PC-3 (cell line): ENCODE data around the gene HNRNPA2B1.

Experiments
- EZH2 ChIP-seq: fragments of 300-600 bp; sonication (generic); IDR thresholded peaks from one replicate; pipeline ENCODE4 v1.6.1; 2017; ENCODE audit warnings: antibody characterized with exemption, mild to moderate bottlenecking, low read length; ENCODE audit not compliant: unreplicated experiment
- TF ChIP-seq, protein P1 (sequence below): fragments of 300-600 bp; sonication (generic); conservative IDR thresholded peaks from 2 replicates; pipeline ENCODE4 v1.5.1; 2017; ENCODE audit warnings: antibody characterized with exemption, low read depth, mild to moderate bottlenecking, low read length

DNA sequence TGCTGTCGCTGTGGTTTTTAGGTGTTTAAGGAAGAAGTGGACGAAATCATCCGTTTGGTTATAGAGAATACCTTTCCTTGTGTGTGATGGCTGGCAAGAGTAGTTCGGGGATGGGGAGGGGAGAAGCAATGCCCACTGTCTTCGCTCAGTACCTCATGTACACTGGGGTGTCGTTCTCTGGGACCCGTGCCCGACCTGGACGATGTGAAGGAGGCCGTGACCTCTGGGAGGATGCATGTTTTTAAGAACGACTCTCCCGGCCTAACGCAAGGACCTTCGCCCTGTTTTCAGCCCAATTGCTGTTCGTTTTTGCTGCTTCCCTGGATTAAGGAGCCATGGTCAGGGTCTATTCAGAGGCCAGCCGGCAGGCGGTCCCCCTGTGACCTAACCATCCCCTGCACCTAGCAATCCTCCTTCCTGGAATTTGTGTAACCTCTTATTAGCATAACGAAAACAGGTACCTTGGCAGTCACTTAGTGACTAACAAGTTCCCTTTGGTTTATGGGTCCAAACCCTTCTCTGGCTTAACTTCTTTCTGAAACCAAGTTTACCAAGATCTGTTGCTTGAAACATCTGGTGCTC, 47.2 kb downstream of the HNRNPA2B1 start:
- TF ChIP-seq, protein P1, sequence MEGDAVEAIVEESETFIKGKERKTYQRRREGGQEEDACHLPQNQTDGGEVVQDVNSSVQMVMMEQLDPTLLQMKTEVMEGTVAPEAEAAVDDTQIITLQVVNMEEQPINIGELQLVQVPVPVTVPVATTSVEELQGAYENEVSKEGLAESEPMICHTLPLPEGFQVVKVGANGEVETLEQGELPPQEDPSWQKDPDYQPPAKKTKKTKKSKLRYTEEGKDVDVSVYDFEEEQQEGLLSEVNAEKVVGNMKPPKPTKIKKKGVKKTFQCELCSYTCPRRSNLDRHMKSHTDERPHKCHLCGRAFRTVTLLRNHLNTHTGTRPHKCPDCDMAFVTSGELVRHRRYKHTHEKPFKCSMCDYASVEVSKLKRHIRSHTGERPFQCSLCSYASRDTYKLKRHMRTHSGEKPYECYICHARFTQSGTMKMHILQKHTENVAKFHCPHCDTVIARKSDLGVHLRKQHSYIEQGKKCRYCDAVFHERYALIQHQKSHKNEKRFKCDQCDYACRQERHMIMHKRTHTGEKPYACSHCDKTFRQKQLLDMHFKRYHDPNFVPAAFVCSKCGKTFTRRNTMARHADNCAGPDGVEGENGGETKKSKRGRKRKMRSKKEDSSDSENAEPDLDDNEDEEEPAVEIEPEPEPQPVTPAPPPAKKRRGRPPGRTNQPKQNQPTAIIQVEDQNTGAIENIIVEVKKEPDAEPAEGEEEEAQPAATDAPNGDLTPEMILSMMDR, result no peak
- TF ChIP-seq EZH2, result no peak
